Measurements from ENCODE around the gene SLC66A3.

Gene SLC66A3

GRCh38 chr2:11117776-11118175, 37.5 kb upstream of the SLC66A3 start:
- Histone ChIP-seq H3K9me3 (ENCODE audit: insufficient read depth, low read length, severe bottlenecking) (no peaks in the 10 kb centered on the region), H4K20me1 (ENCODE audit: insufficient read depth, low read length) (no peaks in the 10 kb centered on the region), H3K36me3 (ENCODE audit: insufficient read depth, low read length) (no peaks in the 10 kb centered on the region), H3K4me1 (ENCODE audit: insufficient read depth, low read length) (no peaks in the 10 kb centered on the region), H2AFZ (ENCODE audit: low read depth, low read length) (no peak overlapping the region), H3K9ac (ENCODE audit: low read depth, low read length) (no peak overlapping the region), H3K27me3 (ENCODE audit: insufficient read depth, low read length, poor library complexity) (no peaks in the 10 kb centered on the region), H3K4me2 (ENCODE audit: insufficient read depth, low read length) (no peak overlapping the region), H3K4me3 (ENCODE audit: low read depth in 1 of 2, low read length in 2 of 2) (no peak overlapping the region), H3K27ac (ENCODE audit: low read length) (no peak overlapping the region), H3K79me2 (ENCODE audit: insufficient read depth, low read length) (no peaks in the 10 kb centered on the region)
- ATAC-seq (ENCODE audit: insufficient read depth, low read depth) (no peak), DNase-seq (no peak)
- TF ChIP-seq CTCF (IDR thresholded peaks at IDR 0.05; ENCODE audit: borderline replicate concordance, extremely low read depth, low read length, poor library complexity, severe bottlenecking) (no peak), EZH2 (IDR thresholded peaks at IDR 0.05; ENCODE audit: borderline replicate concordance, low read depth, low read length, severe bottlenecking) (no peak)

GRCh38 chr2:11118761-11119160, 36.5 kb upstream of the SLC66A3 start:
- Histone ChIP-seq H3K36me3 (ENCODE audit: insufficient read depth, low read length) (no peaks in the 10 kb centered on the region), H3K9me3 (ENCODE audit: insufficient read depth, low read length, severe bottlenecking) (no peaks in the 10 kb centered on the region), H3K4me2 (ENCODE audit: insufficient read depth, low read length) (no peak overlapping the region), H3K9ac (ENCODE audit: low read depth, low read length) (no peak overlapping the region), H3K27me3 (ENCODE audit: insufficient read depth, low read length, poor library complexity) (no peaks in the 10 kb centered on the region), H3K4me1 (ENCODE audit: insufficient read depth, low read length) (no peaks in the 10 kb centered on the region), H3K4me3 (ENCODE audit: low read depth in 1 of 2, low read length in 2 of 2) (no peak overlapping the region), H4K20me1 (ENCODE audit: insufficient read depth, low read length) (no peaks in the 10 kb centered on the region), H3K27ac (ENCODE audit: low read length) (no peak overlapping the region), H2AFZ (ENCODE audit: low read depth, low read length) (no peak overlapping the region), H3K79me2 (ENCODE audit: insufficient read depth, low read length) (no peaks in the 10 kb centered on the region)
- no peak for TF ChIP-seq EZH2 (IDR thresholded peaks at IDR 0.05; ENCODE audit: borderline replicate concordance, low read depth, low read length, severe bottlenecking)
- no peak for TF ChIP-seq CTCF (IDR thresholded peaks at IDR 0.05; ENCODE audit: borderline replicate concordance, extremely low read depth, low read length, poor library complexity, severe bottlenecking)
- DNase-seq: no peak
- ATAC-seq (ENCODE audit: insufficient read depth, low read depth): no peak

- no peak for TF ChIP-seq CTCF (IDR thresholded peaks at IDR 0.05; ENCODE audit: borderline replicate concordance, extremely low read depth, low read length, poor library complexity, severe bottlenecking)
- no peak for TF ChIP-seq EZH2 (IDR thresholded peaks at IDR 0.05; ENCODE audit: borderline replicate concordance, low read depth, low read length, severe bottlenecking)
- Histone ChIP-seq H4K20me1 (ENCODE audit: insufficient read depth, low read length) (no peaks in the 10 kb centered on the region), H3K27ac (ENCODE audit: low read length) (no peak overlapping the region), H3K9ac (ENCODE audit: low read depth, low read length) (no peak overlapping the region), H3K9me3 (ENCODE audit: insufficient read depth, low read length, severe bottlenecking) (no peaks in the 10 kb centered on the region), H3K4me3 (ENCODE audit: low read depth in 1 of 2, low read length in 2 of 2) (no peak overlapping the region), H3K4me2 (ENCODE audit: insufficient read depth, low read length) (no peak overlapping the region), H3K79me2 (ENCODE audit: insufficient read depth, low read length) (no peaks in the 10 kb centered on the region), H2AFZ (ENCODE audit: low read depth, low read length) (no peak overlapping the region), H3K27me3 (ENCODE audit: insufficient read depth, low read length, poor library complexity) (no peaks in the 10 kb centered on the region), H3K36me3 (ENCODE audit: insufficient read depth, low read length) (no peaks in the 10 kb centered on the region), H3K4me1 (ENCODE audit: insufficient read depth, low read length) (no peaks in the 10 kb centered on the region)
- ATAC-seq (ENCODE audit: insufficient read depth, low read depth) (no peak), DNase-seq (no peak)
Measured at GRCh38 chr2:11121099-11121822, 34.0 kb upstream of the SLC66A3 start.
